Epithelial cell of prostate (primary cell): ENCODE measurements around the gene PDE10A.

ENCODE experiments used
- DNase-seq: peaks from one replicate; pipeline ENCODE4 v3.0.0-alpha.2; 2011; ENCODE audit warnings: low read depth, low spot score
- H3K27ac ChIP-seq: fragments of 450-650 bp; 2 replicates; pipeline ENCODE4 v1.5.1; 2017; ENCODE audit warnings: mild to moderate bottlenecking

PDE10A gene

DNA sequence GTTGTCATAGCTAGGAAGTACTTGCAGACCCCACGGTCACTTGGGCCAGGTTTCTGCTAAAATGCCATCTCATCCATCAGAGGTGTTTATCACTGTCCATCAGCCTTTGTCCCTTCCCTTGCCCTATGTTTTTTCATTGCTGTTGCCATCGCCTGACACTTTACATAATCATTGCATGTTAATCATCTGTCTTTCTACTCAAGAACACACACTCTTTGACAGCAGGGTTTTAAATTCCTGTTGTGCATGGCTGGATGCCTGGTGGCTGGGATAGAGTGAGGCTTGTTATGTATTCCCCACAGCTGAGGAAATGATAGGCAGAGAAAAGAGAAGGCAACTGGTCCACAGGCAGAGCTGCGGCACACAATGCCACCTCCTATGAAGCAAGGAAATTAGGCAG is 341.9 kb downstream of the PDE10A start:
- no peak for DNase-seq
- no peak overlapping the region for H3K27ac ChIP-seq

GRCh38 chr6:165317723-165318122 is 345.3 kb downstream of the PDE10A start:
- DNase-seq = no peak

DNA sequence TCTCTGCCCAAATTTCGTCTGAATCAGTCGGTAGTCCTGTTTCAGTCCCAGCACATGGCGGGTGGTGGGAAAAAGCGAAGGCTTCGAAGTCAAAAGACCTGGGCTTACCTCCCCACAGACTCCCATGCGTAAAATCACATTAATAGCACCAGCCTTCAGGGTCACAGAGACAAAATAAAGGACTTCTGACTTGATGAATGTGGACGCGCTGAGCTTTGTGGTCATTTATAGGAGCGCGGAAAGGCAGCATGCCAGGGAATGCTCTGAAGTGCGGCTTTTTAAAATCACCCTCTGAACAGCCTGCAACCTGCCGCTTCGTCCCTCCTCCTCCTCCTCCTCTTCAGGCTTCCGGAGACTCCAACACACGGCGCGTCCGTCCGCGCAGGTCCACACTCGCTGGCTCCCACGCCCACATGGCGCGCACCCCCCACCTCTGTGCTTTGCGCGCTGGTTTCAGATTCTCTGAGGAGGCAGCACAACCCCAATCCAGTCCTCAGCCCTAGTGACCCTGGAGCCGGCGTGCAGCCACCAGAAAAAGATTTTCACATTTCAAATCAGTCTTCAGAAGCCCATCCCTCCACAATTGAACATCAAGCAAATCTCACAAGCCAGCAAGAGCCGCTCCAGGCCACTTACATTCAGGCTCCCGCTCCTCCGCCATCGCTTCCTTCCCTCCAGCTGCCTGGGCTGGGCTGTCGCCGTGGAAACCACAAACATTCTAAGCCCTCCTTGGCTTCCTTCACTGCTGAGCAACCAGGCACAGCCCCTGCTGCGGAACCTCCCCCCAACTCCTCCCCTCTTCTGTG is 353.9 kb downstream of the PDE10A start, which contains the start of gene C6orf118:
Gene C6orf118, minus strand, starts transcription at position 680 of the 806 bp plus-strand sequence. Its CDS starts 19 bp downstream, at position 661.
- DNase-seq = no peak
- no peak within 1 kb of the TSS for H3K27ac ChIP-seq

More at GRCh38 chr6:165317723-165318122, 345.3 kb downstream of the PDE10A start:
- H3K27ac ChIP-seq = no peak overlapping the region

- DNase-seq = no peak
- H3K27ac ChIP-seq = no peak overlapping the region
Observed at GRCh38 chr6:165306955-165307354, 356.1 kb downstream of the PDE10A start.

DNA sequence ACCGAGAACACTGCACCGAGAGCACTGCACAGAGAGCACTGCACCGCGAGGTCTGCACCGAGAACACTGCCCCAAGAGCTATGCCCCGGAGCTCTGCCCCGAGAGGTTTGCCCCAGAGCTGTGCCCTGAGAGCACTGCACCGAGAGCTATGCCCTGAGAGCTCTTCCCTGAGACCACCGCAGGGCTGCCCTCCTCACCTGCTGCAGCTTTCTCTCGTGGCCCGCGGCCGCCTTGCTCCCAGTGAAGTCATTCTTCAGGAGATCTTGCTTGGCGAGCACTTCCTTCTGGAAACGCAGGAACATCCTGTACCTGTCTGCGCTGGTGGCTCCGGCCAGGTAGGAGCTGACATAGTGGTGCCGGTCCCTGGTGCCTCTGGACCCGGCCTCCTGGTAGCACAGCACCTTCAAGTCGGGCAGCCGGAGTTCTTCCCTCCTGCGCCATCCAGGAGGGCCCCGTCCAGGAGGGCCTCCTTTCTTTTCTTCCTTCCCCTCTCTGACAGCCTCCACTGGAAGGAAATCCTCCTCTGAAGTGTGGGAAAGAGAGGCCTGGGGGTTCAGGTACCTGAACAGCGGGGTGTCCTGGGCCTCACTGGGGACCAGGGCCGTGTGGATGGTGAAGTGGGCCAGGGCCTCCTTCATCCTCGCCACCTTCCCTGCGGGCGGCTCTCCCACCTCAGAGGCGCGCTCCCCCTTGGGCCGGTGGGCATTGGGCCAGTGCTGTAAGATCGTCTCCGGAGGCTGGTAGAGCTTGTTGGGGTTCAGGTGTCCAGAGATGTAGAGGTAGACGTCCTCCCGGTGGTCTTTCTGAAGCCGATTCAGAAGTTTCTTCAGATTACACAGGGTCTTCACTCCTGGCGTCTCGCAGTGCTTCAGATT is 361.4 kb downstream of the PDE10A start:
- H3K27ac ChIP-seq = no peak overlapping the region
- no peak for DNase-seq

DNA sequence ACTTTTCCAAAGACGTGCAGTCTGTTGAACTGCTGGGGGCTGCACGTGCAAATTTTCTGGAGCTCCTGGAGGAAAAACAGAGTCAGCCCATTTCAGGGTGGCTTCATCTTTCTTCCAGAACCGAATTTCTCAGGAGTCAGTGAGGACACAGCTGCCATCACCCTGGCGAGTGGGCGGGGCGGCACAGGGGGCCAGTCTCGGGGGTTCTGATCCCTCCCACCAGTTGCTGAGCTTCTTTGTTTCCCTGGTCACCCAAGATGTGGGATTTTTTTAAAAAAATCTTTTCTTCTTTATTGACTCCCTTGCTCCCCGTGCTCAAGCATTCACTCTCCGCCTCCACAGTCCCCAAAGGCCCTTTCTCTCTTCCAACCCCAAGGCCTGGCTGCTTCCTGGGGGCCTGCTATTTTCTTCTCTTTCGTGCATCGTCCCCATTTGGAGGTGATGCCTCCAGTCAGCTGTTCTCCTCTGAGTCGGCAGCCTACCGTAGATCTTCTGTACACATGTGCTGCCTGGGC is 362.6 kb downstream of the PDE10A start:
- no peak overlapping the region for H3K27ac ChIP-seq
- DNase-seq = no peak

DNA sequence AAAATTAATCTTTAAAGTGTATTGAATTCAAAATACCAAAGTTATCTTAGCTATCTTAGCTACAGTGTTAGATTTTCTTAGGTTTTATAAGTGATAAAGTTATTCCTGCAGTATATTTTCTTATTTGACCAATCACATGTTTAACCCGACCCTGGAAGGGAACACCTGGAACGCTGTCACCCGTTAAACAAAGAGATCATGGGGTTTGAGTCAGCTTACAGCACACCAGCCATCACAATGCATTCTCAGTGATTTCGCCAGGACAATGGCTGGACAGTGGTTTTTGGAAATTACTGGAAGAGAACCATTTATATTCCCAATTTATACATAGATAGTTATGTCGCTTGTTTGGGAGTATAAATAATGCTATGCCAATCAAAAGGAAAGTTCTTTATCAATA is 364.2 kb downstream of the PDE10A start:
- no peak for DNase-seq
- no peak overlapping the region for H3K27ac ChIP-seq

DNA sequence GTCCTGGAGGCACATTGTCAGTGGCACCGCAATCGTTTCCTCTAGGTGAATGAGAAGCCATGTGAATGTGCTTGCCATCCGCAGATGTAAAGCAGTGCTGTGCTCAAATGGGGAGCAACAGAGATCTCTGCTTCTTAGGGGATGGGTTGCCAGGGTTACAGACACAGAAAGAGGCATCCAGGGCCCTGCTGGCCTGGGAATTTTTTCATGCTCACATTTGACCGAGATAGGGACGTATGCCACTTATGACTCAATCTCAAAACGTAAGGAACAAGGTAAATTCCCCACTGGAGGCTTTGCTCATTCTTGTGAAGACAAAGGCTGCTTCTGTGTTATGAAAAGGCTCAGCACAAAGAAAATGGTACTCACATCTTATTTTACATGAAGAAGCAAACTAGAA is 364.6 kb downstream of the PDE10A start:
- H3K27ac ChIP-seq = no peak overlapping the region
- no peak for DNase-seq

- H3K27ac ChIP-seq = no peak overlapping the region
- DNase-seq = no peak
Observed at GRCh38 chr6:165292657-165293056, 370.4 kb downstream of the PDE10A start.
